ENCODE data around the gene IST1. TPM values are rescaled to one million over a fixed set of nuclear protein-coding genes. Genes with fewer than 3 reads are reported as not detected.

IST1 gene
- total RNA-seq, 1 donor from 2014 or later = 200 TPM

GRCh38 chr16:71965223-71965622, 69.9 kb downstream of the IST1 start:
- no peak for TF ChIP-seq CTCF (IDR thresholded peaks at IDR 0.05)
- H3K27me3 ChIP-seq (ENCODE audit: low read depth) = no peaks in the 10 kb centered on the region
- no peak for DNase-seq
- no peaks in the 10 kb centered on the region for H3K9me3 ChIP-seq
- H3K27ac ChIP-seq = no peak overlapping the region
- intact Hi-C loops (cut with DNase I) = no loop called here
- no peak for ATAC-seq
- no peaks in the 10 kb centered on the region for H3K4me1 ChIP-seq
- no peak overlapping the region for H3K4me3 ChIP-seq
- H3K36me3 ChIP-seq = no peaks in the 10 kb centered on the region

DNA sequence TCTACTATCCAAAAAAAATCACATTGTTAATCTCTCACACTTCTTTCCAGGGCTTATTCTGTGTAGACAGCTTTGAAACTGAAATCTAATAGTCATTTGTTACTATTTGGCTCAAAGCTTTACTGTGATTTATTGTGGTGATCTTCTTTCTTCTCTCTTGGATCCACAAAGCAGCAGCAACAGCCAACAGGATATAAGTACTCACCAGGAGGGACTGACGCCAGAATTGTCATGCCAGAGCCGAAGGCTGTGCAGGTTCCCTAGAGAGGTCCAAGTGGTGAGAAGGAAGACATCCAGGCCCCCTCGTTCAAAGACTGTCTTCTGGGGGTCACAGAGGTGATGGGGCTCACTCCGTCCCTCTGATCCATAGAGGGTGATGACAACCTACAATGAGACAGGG, 71.6 kb downstream of the IST1 start:
- TF ChIP-seq CTCF (IDR thresholded peaks at IDR 0.05) = no peak
- no peaks in the 10 kb centered on the region for H3K36me3 ChIP-seq
- no peaks in the 10 kb centered on the region for H3K4me1 ChIP-seq
- H3K27me3 ChIP-seq (ENCODE audit: low read depth) = no peaks in the 10 kb centered on the region
- no peak for DNase-seq
- intact Hi-C loops (cut with DNase I) = no loop called here
- no peak overlapping the region for H3K27ac ChIP-seq
- no peaks in the 10 kb centered on the region for H3K9me3 ChIP-seq
- no peak overlapping the region for H3K4me3 ChIP-seq
- no peak for ATAC-seq

DNA sequence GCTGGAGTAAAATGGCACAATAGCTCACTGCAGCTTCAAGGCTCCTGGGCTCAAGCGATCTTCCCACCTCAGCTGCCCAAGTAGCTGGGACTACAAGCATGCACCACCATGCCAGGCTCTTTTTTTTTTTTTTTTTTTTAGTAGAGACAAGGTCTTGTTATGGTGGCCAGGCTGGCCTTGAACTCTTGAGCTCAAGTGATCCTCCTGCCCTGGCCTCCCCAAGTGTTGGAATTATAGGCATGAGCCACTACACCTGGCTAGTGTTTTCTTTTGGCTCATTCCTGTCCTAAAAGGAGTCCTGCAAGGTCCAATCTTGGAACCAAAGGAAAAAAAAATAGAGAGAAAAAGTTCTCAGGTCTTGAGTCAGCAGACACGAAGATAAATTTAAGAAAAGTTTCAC, 74.0 kb downstream of the IST1 start:
- Histone ChIP-seq H3K9me3 (no peaks in the 10 kb centered on the region), H3K4me1 (no peaks in the 10 kb centered on the region), H3K27me3 (ENCODE audit: low read depth) (no peaks in the 10 kb centered on the region), H3K36me3 (no peaks in the 10 kb centered on the region), H3K27ac (no peak overlapping the region), H3K4me3 (no peak overlapping the region)
- intact Hi-C loops (cut with DNase I) = no loop called here
- ATAC-seq = no peak
- TF ChIP-seq CTCF (IDR thresholded peaks at IDR 0.05) = no peak
- DNase-seq = no peak

- Histone ChIP-seq H3K27ac (no peak overlapping the region), H3K9me3 (no peaks in the 10 kb centered on the region), H3K4me1 (no peaks in the 10 kb centered on the region), H3K36me3 (no peaks in the 10 kb centered on the region), H3K27me3 (ENCODE audit: low read depth) (no peaks in the 10 kb centered on the region), H3K4me3 (no peak overlapping the region)
- ATAC-seq = no peak
- intact Hi-C loops (cut with DNase I) = no loop called here
- no peak for DNase-seq
- no peak for TF ChIP-seq CTCF (IDR thresholded peaks at IDR 0.05)
Measured at GRCh38 chr16:71971571-71971970, 76.2 kb downstream of the IST1 start.

- DNase-seq (no peak), ATAC-seq (no peak)
- TF ChIP-seq CTCF (IDR thresholded peaks at IDR 0.05) = no peak
- Histone ChIP-seq H3K36me3 (no peaks in the 10 kb centered on the region), H3K4me3 (no peak overlapping the region), H3K4me1 (no peaks in the 10 kb centered on the region), H3K9me3 (no peaks in the 10 kb centered on the region), H3K27me3 (ENCODE audit: low read depth) (no peaks in the 10 kb centered on the region), H3K27ac (no peak overlapping the region)
- intact Hi-C loops (cut with DNase I) = no loop called here
Measured at GRCh38 chr16:71972356-71972755, 77.0 kb downstream of the IST1 start.

- ATAC-seq (no peak), DNase-seq (no peak)
- Histone ChIP-seq H3K9me3 (no peaks in the 10 kb centered on the region), H3K27ac (no peak overlapping the region), H3K36me3 (no peaks in the 10 kb centered on the region), H3K27me3 (ENCODE audit: low read depth) (no peaks in the 10 kb centered on the region), H3K4me1 (no peaks in the 10 kb centered on the region), H3K4me3 (no peak overlapping the region)
- no peak for TF ChIP-seq CTCF (IDR thresholded peaks at IDR 0.05)
- intact Hi-C loops (cut with DNase I) = no loop called here
Measured at GRCh38 chr16:71973001-71973400, 77.7 kb downstream of the IST1 start.
